ENCODE measurements around the gene CYSRT1. TPM values are rescaled to one million over a fixed set of nuclear protein-coding genes. Genes with fewer than 3 reads are reported as not detected.
A peak's percentile ranks its signal among the peaks of the same experiment; 100 is the strongest.
"Not testable (repeated sequence)": the region's sequence is repeated elsewhere in the genome, so short reads cannot be mapped to it uniquely, and the experiment has no call there.

Gene CYSRT1
- total and polyA plus RNA-seq, 2 donors (not counting 3 experiments of a cell fraction or from before 2014, with no cell fraction given) = 0.44 to 1.1 TPM

- peak overlapping the region; percentile 70 to 73 (median 72) for H3K4me3 ChIP-seq (replicated peaks in 1 of 3; ENCODE audit: insufficient read depth in 1 of 3, low read depth in 1 of 3, low read length in 3 of 3)
- no peak overlapping the region for H2AFZ ChIP-seq (ENCODE audit: low read depth, low read length)
- FAIRE-seq (no peak), DNase-seq (ENCODE audit: low read depth, low spot score) (no peak)
- no peaks in the 10 kb centered on the region for H3K27me3 ChIP-seq (ENCODE audit: control insufficient read depth in 2 of 2, insufficient read depth in 2 of 2, low read length in 2 of 2)
- CTCF ChIA-PET = interaction anchor here (0.9 kb wide), 1 partner anchor 12 kb away, joined by 6 read pairs; the partner anchor contains the start of gene NELFB
- peak overlapping the region; percentile 64 for H3K9ac ChIP-seq (replicated peaks; ENCODE audit: extremely low read depth, insufficient read depth, low read length)
- peak overlapping the region; percentile 85 for H3K4me2 ChIP-seq (ENCODE audit: insufficient read depth, low read length)
- H3K79me2 ChIP-seq (ENCODE audit: control insufficient read depth, insufficient read depth, low read length) = peaks cover 25% of the 10 kb centered on the region
- H3K9me3 ChIP-seq (replicated peaks; ENCODE audit: control insufficient read depth, insufficient read depth, low read length) = no peaks in the 10 kb centered on the region
- H3K9me1 ChIP-seq (replicated peaks; ENCODE audit: control insufficient read depth, extremely low read depth, insufficient read depth, low read length) = no peaks in the 10 kb centered on the region
- POLR2A ChIA-PET = interaction anchor here (0.7 to 5.0 kb wide), 7 partner anchors 10 to 186 kb away, joined by 3 to 66 read pairs (median 5); partner anchors contain the start of genes MAN1B1, NELFB, STPG3 and TOR4A
- dilution Hi-C loops (cut with MboI; ENCODE audit: extremely low pct_ligation_motif_present, low sequenced_read_pairs) = no loop called here
- peaks cover 6 to 16% of the 10 kb centered on the region in 2 experiments for H3K36me3 ChIP-seq (ENCODE audit: control insufficient read depth in 2 of 2, extremely low read depth in 1 of 2, insufficient read depth in 2 of 2, low read length in 2 of 2)
- peak overlapping the region; percentile 46 for H3K27ac ChIP-seq (ENCODE audit: insufficient read depth, low read depth, low read length)
- no peak for TF ChIP-seq JUN (IDR thresholded peaks at IDR 0.05; ENCODE audit: borderline replicate concordance, insufficient read depth, insufficient read length, low read depth)
- TF ChIP-seq MAX (IDR thresholded peaks at IDR 0.05; ENCODE audit: insufficient read depth, insufficient read length) = no peak
- no peak for TF ChIP-seq GATA2 (IDR thresholded peaks at IDR 0.05; ENCODE audit: insufficient read depth, insufficient read length, low read depth, low read length)
- TF ChIP-seq POLR2AphosphoS5 (IDR thresholded peaks at IDR 0.05; ENCODE audit: insufficient read depth, low read depth, low read length) = no peak
- TF ChIP-seq MYC (IDR thresholded peaks at IDR 0.05; ENCODE audit: low read depth, low read length) = no peak
- no peak for TF ChIP-seq FOS (IDR thresholded peaks at IDR 0.05; ENCODE audit: borderline replicate concordance, insufficient read depth, low read length)
- no peak for TF ChIP-seq EZH2 (IDR thresholded peaks at IDR 0.05; ENCODE audit: borderline replicate concordance, low read depth, low read length, severe bottlenecking)
- no peak for TF ChIP-seq CTCF (IDR thresholded peaks at IDR 0.05; ENCODE audit: extremely low read depth in 1 of 2, insufficient read depth in 1 of 2, low read depth in 1 of 2, low read length in 2 of 2)
- no peak for TF ChIP-seq POLR2A (IDR thresholded peaks at IDR 0.05; ENCODE audit: low read depth, low read length)
- no peaks in the 10 kb centered on the region for H4K20me1 ChIP-seq (replicated peaks; ENCODE audit: control insufficient read depth, extremely low read depth, insufficient read depth, low read length)
- intact Hi-C loops (cut with micrococcal nuclease) = no loop called here
- H3K4me1 ChIP-seq (ENCODE audit: control insufficient read depth, extremely low read depth, insufficient read depth, low read length) = peaks cover 13% of the 10 kb centered on the region
- BruUV-seq (replicated peaks) = no TSS peak
Observed at GRCh38 chr9:137242269-137243203, 17.6 kb downstream of the CYSRT1 start.

- H3K27me3 ChIP-seq (ENCODE audit: control insufficient read depth in 2 of 2, insufficient read depth in 2 of 2, low read length in 2 of 2); intact Hi-C loops (cut with micrococcal nuclease); H3K4me2 ChIP-seq (ENCODE audit: insufficient read depth, low read length); FAIRE-seq; CTCF ChIA-PET; H3K4me3 ChIP-seq (replicated peaks in 1 of 3; ENCODE audit: insufficient read depth in 1 of 3, low read depth in 1 of 3, low read length in 3 of 3); H3K9ac ChIP-seq (replicated peaks; ENCODE audit: extremely low read depth, insufficient read depth, low read length); H4K20me1 ChIP-seq (replicated peaks; ENCODE audit: control insufficient read depth, extremely low read depth, insufficient read depth, low read length); H3K9me3 ChIP-seq (replicated peaks; ENCODE audit: control insufficient read depth, insufficient read depth, low read length); H3K27ac ChIP-seq (ENCODE audit: insufficient read depth, low read depth, low read length); DNase-seq (ENCODE audit: low read depth, low spot score); H2AFZ ChIP-seq (ENCODE audit: low read depth, low read length); dilution Hi-C loops (cut with MboI; ENCODE audit: extremely low pct_ligation_motif_present, low sequenced_read_pairs); H3K9me1 ChIP-seq (replicated peaks; ENCODE audit: control insufficient read depth, extremely low read depth, insufficient read depth, low read length); BruUV-seq (replicated peaks): not testable (repeated sequence)
- Histone ChIP-seq H3K36me3 (ENCODE audit: control insufficient read depth in 2 of 2, extremely low read depth in 1 of 2, insufficient read depth in 2 of 2, low read length in 2 of 2) (peaks cover 6 to 16% of the 10 kb centered on the region in 2 experiments), H3K4me1 (ENCODE audit: control insufficient read depth, extremely low read depth, insufficient read depth, low read length) (peaks cover 13% of the 10 kb centered on the region), H3K79me2 (ENCODE audit: control insufficient read depth, insufficient read depth, low read length) (peaks cover 25% of the 10 kb centered on the region)
- POLR2A ChIA-PET = interaction anchor here (1.6 to 5.0 kb wide), 2 partner anchors 10 to 34 kb away, joined by 8 to 66 read pairs; partner anchors contain the start of genes NELFB, STPG3 and TOR4A
Observed at GRCh38 chr9:137243266-137243625, 18.3 kb downstream of the CYSRT1 start.
